HG03520 (cell line): ENCODE results near the gene GJD3.

Source experiments
- ATAC-seq: cut with Tn5 transposase; IDR thresholded peaks from one replicate; pipeline ENCODE4 v1.9.1; 2021; ENCODE audit warnings: mild to moderate bottlenecking, moderate library complexity; ENCODE audit not compliant: unreplicated experiment

Gene GJD3

DNA sequence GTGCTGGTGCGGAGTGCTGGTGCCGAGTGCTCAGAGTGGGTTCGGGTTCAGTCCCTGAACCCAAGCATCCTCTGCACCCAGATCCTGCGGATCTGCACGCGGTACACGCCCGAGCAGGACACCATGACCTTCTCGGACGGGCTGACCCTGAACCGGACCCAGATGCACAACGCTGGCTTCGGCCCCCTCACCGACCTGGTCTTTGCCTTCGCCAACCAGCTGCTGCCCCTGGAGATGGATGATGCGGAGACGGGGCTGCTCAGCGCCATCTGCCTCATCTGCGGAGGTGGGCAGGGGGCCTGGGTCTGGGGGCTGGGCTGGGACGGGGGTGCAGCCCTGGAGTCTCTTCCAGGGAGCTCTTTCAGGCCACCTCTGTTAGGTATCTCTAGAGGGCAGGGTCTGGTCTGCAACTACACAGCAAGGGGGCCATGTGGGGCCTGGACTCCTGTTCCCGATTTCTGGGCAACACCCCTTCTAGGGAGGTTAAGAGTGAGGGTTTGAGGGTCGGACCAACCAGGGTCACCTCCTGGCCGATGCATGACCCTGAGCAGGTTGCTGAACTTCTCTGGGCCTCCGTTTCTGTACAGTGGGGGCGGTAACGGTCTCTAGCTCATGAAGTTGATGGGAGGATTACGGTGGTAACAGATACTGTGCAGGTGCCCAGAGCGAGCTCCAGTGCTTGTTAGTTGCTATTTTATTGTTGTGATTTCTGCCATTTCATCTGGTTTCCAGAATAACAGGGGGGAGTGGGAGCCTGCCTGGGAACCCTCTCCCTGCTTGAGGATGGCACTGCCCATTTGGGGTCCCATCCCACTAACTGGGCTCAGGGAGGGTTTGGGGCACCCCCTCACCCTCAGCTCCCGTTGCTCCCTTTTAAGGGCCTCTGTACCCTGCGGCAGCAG is 10.1 kb downstream of the GJD3 start:
- ATAC-seq = no peak

DNA sequence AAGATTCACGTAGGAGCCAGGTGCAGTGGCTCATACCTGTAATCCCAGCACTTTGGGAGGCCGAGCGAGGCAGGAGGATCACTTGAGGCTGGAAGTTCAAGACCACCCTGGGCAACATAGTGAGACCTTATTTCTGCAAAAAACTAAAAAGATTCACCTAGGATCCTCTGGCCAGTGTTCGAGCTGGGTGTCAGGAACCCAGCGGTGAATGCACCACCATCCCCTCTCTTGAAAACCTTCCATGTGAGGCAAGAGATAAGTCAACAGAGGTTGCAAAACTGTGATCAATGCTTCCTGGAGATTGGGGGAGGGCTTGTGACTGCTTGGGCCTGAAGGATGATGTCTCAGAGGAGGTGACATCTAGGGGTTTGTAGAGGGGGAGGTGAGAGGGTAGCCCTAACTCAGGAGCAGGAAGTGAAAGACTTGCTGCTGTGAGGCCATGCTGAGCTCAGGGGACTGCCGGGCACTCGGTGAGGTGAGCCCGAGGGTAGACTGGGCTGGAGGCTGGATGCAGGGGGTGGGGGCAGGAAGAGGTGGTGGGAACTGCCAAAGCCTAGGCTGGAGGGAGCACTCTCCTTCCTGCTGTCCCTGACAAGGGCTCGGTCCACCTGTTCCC is 11.7 kb downstream of the GJD3 start:
- no peak for ATAC-seq

DNA sequence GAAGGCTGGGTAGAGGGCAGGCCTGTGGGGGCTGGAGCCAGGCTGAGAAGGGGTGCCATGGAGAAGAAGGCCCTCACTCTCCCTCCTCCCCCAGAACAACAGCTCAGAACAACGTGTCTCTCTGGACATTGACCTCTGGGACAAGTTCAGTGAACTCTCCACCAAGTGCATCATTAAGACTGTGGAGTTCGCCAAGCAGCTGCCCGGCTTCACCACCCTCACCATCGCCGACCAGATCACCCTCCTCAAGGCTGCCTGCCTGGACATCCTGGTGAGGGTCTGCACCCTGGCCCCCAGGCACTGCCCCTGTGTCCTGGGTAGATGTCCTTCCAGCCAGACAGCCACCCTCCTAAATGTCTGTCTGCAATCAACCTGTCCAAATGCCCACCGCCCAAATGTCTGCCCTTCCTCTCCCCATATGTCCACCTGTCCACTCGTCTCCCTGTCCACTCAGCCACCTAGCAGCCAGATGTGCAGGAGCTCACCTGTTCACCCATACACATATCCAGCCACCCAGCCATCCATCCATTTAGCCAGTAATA is 12.2 kb downstream of the GJD3 start:
- no peak for ATAC-seq

DNA sequence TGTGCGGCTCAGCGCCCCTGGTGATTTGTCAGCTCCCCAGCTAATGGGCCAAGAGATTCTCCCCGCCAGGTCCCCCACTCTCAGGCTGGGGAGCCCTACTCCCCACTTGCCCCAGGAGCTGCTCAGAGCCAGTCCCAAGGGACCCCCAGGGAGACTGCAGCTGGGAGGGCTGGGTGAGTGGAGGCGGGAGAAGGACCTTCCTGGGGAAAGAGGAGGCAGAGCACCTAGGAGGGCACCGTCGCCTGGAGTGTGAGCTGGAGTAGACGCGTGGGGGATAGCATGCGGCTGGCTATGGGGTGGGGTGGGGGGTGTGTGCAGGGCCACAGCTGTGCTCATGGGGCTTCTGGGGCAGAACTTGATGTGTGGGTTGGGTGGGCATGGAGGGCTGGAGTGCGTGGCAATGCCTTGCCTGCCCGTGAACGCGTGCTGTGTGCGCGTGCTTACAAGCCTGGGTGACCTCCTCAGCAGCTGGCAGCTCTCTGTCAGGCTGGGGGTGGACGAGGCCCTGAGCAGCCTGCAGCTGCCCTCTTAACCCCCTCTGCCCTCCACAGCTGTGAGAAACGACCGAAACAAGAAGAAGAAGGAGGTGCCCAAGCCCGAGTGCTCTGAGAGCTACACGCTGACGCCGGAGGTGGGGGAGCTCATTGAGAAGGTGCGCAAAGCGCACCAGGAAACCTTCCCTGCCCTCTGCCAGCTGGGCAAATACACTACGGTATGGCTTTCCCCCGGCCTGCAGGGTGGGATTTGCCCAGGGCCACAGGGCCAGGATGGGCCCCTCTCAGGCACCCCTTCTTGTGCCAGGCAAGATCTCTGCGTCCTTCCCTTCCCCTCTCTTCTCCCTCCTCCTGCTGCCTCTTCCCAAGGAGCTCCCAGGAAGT is 12.9 kb downstream of the GJD3 start:
- ATAC-seq = no peak

DNA sequence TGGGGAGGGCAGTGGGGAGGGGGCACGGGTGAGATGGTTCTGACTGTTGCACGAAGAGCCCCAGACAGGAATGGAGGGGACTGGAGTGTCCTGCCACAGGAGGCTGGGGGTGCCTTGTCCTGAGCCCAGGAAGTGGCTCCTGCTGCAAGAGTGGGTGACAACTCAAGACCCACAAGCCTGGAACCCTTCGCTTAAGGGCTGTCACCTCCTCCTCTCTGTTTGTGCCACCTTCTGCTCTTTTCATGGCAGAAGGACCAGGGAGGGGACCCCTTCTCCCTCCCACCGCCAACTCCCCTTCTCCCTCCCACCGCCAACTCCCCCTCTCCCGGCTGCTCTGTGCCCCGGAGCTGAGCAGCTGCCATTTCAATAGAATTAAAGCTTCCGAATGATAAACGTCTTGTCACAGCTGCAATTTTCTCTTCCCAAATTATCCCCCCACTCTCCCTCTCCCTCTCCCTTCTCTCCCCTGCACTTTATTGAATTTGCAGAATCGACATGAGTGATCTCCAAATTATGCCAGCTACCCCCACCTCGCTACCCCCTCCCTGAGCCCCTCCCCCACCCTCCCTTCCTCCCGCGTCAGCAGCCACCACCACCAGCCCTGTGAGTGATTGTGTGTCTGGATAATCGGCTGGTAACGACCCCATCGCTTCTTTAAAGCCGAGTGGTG is 13.7 kb downstream of the GJD3 start:
- ATAC-seq = no peak

DNA sequence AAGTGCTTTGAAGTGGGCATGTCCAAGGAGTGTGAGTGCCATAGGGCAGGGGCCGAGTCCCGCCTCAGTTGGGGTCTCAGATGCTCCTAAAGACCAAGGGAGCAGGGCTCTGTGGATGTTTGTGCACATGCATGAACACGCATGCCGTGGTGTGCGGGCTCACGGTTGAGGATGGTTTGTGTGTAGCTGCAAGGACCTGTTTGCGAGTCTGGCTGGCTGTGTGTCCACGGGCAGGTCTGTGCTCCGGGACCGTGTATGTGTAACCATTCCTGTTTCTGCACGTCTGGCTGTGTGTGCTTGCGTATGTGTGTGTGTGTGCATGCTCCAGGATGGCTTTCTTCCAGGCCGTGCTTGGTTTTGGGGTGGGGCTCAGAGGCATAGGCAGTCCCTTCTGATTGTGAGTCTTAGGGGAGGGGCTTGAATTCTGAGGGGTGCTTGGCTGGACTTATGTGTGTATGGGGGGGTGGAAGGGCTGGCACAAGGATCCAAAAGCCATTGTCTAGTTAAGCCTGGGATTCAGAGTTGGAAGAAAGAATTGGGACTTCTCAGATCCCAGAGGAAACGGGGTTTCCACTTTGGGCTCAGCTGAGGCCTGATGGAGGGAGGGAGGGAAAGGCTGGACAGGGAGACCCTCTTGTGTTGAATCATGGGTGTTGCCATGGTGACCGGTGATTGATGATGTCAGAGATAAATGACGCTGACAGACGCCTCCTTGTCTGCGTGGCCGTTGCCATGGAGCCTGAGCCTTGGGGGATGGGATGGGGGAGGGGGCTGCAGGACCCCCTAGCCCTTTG is 14.4 kb downstream of the GJD3 start:
- no peak for ATAC-seq

DNA sequence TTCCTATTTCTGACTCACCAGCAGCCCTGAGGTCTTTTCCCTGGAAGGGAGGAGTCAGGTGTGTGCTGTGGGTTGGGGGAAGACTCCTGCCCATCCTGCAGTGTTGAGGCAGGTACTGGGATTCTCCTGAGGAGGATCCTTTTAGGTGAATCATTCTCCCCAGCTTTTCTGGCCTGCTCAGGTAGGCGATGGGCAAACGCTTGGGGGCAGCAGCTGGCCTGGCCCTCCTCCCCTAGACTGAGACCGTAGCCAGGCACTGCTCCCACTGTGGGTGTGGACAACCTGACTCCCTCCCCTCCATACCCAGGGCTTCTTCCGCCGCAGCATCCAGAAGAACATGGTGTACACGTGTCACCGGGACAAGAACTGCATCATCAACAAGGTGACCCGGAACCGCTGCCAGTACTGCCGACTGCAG is 15.1 kb downstream of the GJD3 start:
- ATAC-seq = no peak

DNA sequence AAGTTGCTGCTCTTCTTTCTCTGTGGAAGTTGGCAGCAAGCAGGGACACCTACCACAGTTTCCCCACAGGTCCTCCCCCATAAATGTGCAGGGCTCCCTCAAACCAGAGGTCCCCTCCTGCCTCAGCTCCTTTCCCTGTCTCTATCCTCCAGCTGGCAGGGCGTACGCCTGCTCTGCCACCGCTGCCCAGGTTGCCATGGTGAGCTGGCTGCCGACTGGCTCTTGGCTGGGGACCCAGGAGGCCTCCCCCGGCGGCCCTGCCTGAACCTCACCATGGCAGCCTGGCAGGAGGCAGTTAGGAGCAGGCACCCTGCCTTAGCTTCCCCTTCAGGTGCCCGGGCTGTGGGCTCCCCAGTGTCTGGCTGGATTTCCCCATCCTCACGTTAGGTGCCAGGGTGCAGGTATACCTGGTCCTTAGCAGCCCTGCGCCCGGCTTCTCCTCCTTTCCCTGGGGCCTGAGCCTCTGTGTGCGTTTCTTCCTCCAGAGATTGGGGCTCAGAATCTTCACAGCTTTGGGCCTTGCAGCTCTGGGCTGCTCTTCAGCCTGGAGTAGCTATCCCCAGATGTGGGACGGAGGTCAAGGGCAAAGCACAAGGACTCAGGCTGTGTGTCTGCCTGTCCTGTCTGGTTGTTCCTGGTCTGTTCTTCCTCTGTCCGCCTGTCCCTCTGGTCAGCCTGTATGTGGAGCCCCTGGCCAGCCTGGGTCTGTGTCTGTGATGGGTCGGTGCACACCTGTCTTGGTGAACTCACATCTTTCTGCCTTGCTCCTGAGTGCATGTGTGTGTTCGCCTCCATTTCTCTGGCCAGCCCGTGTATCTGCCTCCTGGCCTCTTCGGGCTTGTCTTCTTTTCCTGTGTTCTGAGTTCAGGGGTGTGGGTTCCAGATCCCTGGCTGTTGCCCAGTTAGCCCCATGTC is 15.7 kb downstream of the GJD3 start:
- ATAC-seq = no peak

DNA sequence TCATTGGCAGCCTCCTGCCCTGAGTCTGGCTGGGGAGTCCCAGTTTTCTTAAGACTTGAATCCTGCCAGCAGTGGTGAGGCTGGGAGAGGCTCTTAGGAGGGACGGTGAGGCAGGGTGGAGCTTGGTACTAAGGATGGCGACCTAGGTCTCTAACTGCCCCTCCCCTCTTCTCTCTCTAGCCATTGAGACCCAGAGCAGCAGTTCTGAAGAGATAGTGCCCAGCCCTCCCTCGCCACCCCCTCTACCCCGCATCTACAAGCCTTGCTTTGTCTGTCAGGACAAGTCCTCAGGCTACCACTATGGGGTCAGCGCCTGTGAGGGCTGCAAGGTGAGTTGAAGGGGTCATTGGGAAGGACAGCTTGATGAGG is 16.4 kb downstream of the GJD3 start:
- ATAC-seq = no peak

DNA sequence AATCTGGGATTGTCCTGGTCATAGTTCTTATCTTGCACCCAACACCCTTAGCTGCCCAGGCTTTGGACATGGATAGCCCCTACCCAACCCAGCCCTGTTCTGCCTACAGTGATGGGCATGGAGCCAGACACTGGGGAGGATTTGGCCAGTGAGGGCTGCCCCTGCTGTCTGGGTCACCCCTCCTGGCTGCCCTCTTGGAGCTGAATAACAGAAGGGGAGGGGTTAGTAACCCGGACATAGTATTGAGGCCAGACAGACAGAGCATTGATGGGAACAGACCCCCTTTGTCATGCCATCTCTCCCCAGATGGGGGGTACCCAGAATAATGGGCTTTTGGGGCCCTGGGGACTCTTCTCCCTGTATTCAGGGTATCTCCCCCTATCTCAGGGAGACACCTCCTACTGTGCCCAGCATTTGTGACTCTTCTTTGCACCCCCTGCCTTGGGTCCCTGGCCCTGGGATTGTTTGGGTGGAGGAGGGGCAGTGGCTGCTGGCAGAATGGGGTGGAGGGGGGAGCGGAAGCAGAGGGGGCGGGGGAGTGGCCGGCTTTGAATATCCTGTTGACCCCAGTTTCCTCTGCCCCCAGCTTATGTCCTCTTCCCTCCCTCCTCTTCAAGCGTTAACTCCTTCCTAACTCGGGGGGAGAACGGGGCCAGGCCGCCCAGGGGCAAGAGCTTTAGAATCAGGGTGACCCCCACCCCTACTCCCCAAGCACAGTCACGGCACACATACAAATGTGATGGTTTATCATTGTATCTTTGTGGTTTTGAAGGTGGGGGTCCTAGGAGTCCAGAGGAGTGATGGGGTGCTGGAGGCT is 17.0 kb downstream of the GJD3 start:
- ATAC-seq = no peak

DNA sequence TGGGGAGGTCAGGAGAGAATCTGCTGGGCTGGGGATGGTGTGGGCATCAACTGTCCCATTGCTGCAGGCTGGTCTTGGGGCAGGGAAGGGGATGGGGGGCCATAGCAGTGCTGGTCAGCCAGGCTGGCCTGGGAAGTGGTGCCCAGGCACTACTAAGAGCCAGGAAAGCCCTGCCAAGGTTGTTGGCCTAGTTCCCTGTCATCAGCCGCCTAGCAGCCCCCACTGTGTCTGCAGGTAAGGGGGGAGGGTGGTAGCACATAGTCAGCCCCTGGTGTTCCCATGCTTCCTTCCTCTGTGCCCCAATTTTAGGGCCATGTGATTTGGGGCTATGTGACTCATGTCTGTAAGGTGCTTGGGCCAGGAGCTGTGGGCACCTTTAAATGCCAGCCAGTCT is 17.8 kb downstream of the GJD3 start:
- ATAC-seq = no peak

DNA sequence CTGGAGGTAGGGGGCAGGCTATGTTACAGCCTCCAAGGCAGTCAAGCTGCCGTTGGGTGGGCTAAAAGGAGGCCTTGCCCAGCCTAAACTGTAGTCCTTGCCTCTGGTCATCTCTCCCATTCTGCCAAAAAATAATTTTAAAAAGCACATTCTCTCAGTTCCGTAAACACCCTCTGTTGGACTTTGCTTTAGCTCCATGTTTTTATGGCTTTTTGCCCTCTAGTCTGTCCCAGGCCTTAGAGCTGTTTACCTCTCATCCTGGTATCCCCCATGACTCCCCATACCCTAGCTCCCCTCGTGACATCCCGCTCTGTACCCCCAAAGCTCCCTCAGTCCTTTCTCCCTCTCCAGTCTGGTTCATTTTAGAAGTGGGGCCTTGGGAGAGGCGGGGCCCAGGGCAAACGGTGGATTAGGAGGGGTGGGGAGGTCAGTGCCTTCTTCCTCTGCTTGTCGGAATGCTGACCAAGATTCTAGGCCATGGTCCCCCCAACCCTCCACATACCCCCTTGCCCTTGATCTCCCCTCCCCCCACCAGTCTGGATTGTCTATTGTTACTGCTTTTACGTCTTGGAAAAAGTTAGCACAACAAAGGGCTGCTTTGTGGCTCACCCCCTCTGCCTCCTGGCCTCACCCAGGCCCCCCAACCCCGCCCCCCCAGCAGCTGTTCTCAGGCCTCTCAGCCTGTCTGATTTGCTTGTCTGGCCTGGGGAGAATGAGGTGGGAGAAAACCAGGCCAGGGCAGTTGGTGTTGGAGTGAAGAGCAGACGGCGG is 18.4 kb downstream of the GJD3 start:
- ATAC-seq = no peak

DNA sequence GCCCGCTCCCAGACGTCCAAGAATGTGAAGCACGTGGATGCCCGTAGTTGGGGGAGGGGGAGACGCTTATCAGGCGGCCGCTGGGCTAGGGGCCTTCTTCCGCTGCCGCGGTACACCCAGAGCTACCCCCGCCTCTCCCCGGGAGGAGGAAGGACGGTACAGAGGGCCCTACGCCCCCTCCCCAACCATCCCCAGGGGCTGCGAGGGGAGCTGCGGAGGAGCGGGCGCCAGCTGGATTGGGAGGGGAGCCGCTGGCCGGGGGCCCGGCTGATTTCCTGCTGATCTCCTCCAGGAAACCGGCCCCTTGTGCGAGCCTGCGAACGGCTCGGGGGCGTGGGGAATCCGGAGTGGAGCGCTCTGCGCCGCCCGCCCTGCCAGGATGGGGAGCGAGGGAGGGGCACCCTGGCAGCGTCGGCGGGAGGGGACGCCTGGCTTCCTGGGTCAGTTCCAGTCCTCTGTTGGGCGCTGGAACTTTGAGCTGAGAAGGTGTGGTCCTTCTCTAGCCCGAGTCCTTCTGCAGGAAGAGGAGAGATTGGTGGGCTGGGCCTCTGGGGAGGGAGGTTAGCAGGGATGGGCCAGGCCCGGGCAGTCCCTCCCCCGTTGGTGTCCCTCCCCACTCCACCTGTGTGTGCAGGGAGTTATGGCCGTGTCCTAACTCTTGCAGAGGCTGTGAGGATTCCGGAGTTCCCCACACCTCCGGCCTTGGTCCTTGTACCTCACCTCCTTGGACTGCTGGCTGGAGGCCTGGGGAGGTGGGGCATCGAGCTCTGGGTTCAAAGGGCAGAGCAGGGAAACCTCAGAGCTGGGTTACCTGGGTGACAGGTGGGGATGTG is 19.2 kb downstream of the GJD3 start:
- ATAC-seq = no peak

DNA sequence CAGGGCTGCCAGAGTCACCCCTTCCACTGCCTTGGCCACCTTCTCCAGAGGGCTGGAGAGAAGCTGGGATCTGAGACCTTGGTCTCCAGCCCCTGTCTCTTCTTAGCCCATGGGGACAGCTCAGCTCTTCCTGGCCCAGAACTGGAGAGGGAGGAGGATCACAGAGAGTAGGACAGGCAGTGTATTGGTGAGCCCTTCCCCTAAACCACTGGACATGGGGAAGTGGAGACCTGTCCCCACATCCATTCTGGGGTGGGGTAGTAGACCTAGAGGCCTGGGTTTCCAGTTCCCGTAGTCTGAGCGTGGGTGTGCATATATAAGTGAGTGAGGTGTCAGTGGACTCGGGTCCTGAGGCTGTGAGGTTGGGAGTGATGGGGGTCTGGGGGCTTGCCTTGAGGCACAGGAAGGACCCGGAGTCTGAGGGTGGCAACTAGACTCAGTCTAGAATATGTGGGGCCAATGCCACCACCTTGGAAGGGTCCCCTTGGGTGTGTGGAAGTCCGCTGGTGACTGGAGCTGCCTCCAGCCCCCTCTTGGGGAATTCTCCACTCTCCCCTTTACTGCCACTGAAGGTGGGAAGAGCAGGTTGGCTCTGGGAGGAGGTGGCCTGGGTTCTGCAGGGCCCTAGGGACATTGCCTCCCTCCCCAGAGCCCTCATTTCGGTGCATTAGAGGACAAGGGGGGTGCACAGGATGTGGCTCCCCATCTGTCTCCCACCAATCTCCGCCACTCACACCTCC is 19.9 kb downstream of the GJD3 start:
- ATAC-seq = no peak

DNA sequence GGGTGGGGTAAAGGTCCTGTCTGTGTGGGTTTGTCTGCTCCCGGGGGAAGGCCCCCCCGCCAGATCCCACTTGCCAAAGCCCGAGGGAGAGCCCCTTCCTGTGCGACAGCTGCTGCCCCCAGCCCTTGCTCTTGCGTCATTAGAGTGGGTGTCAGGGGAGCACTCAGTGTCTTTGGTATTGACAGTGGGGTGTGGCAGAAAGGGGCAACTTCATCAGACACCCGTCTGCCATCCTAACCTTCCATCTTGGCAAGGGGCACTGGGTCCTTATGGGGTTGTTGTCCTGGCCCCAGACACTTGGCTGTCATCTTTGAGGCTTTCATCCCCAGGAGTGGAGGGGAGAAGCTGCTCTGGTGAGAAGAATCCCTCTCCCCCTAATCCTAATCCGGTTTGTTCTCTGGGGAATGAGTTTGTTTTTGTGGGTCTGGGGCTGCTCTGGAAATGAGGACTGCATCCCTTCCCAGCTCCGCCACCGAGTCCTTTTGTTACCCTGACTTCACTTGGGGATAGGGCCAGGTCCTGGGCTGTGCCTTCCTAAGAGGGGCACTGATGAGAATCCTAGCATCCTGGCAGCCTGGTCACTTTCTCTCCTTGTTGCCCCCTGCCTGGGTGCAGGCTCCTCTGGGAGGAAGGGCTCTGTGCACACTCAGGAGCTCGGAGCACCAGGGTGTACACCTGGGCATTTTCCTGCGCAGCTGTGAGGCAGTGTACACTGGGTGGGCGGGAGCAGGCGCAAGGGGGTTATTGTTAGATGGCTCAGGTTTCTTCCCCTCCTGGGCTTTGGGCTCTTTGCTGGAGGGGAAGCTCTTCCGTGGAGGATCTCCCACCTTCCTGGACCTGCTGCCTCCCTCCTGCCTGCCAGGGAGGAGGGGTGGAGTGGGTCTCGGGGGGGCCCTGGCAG is 21.1 kb downstream of the GJD3 start:
- ATAC-seq = no peak
